Breast epithelium (tissue), 4 donors: ENCODE data around the gene CHRM1. TPM values are rescaled to one million over a fixed set of nuclear protein-coding genes. Genes with fewer than 3 reads are reported as not detected.

Experiments used
- DNase-seq, 2 donors: peaks; one replicate each; pipeline ENCODE4 v3.0.0-alpha.2; 2019; ENCODE audit warnings: low spot score in 2 of 2
- H3K27ac ChIP-seq, 2 donors: fragments of 200-600 bp; sonication (generic) in 1 of 2; one replicate each; pipeline ENCODE4 v1.5.1; 2016 to 2019; ENCODE audit warnings: mild to moderate bottlenecking in 1 of 2
- H3K27me3 ChIP-seq, 2 donors: fragments of 200-600 bp; sonication (generic) in 1 of 2; one replicate each; pipeline versions ENCODE4 v1.5.1 to v1.6.0; 2017 to 2019; ENCODE audit warnings: control low read depth in 1 of 2, mild to moderate bottlenecking in 1 of 2
- H3K36me3 ChIP-seq: fragments of 200-600 bp; one replicate; pipeline ENCODE4 v1.5.1; 2019
- H3K4me1 ChIP-seq, 2 donors: fragments of 200-600 bp; sonication (generic); one replicate each; pipeline ENCODE4 v1.5.1; 2016 to 2019; ENCODE audit warnings: control low read depth in 1 of 2
- H3K4me3 ChIP-seq, 3 donors: fragments of 200-600 bp; sonication (generic); 1 replicate in 2 of 3; 2 replicates in 1 of 3; pipeline ENCODE4 v1.5.1; 2016 to 2019; ENCODE audit warnings: mild to moderate bottlenecking in 3 of 3, moderate library complexity in 2 of 3
- H3K9me3 ChIP-seq, 2 donors: fragments of 200-600 bp; sonication (generic) in 1 of 2; one replicate each; pipeline ENCODE4 v1.5.1; 2016 to 2019; ENCODE audit warnings: control low read depth in 1 of 2
- CTCF ChIP-seq, 3 donors: fragments of 450-650 bp; IDR thresholded peaks; one replicate each; pipeline ENCODE4 v1.5.1; 2016 to 2017; ENCODE audit warnings: antibody characterized with exemption in 3 of 3, mild to moderate bottlenecking in 3 of 3, moderate library complexity in 3 of 3
- POLR2A ChIP-seq: fragments of 450-650 bp; IDR thresholded peaks from one replicate; pipeline ENCODE4 v1.6.1; 2016; ENCODE audit warnings: antibody characterized with exemption, mild to moderate bottlenecking, moderate library complexity
- POLR2AphosphoS5 ChIP-seq, 3 donors: sonication (generic); formaldehyde crosslinking; IDR thresholded peaks; one replicate each; pipeline ENCODE4 v1.6.1; 2017; ENCODE audit warnings: antibody characterized with exemption in 3 of 3
- intact Hi-C: fragments of 100-400 bp; cut with DNase I; formaldehyde crosslinking; loops from one replicate; pipeline ENCODE4 v1.15.1; 2023; ENCODE audit warnings: low total_unique reads
- total RNA-seq, 3 donors: library from RNA; depleted of rRNA; stranded (reverse); fragments of >200 nt; gene quantifications; one replicate each; pipeline ENCODE4 v1.1.0, GENCODE V29; 2016

CHRM1 gene
- total RNA-seq, 3 donors from 2014 or later, result 0.88 to 1.3 TPM; not detected in 1

- peaks cover 28% of the 10 kb centered on the region for H3K36me3 ChIP-seq
These were observed 31.4 kb downstream of the CHRM1 start for GRCh38 chr11:62889484-62890437.

DNA sequence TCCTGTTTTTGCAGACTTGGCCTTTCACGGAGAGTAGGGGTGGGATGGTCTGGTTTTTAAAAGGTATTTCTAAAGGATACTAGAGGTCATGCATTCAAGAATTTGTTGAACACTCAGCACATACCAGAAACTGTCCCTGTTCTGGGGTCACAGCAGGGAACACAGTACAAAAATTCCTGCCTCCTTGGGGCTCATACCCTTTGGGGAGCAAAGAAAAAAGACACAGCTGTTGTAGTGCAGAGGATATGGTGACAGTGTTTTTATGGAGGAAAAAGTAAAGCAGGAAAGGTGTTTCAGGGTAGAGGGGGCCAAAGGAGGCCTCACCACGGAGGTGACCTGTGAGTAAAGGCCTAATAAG, 32.1 kb downstream of the CHRM1 start:
- DNase-seq, result no peak
- no peaks in the 10 kb centered on the region for H3K27me3 ChIP-seq
- H3K27ac ChIP-seq, result peak overlapping the region in 1 of 2 donors; percentile 48
- H3K4me1 ChIP-seq, result peaks cover 3 to 14% of the 10 kb centered on the region in 2 donors
- intact Hi-C loops, result no loop called here
- peaks cover 28% of the 10 kb centered on the region for H3K36me3 ChIP-seq
- TF ChIP-seq POLR2AphosphoS5 (IDR thresholded peaks at IDR 0.05) (no peak), CTCF (IDR thresholded peaks at IDR 0.05) (no peak), POLR2A (no peak)
- H3K9me3 ChIP-seq, result no peaks in the 10 kb centered on the region
- H3K4me3 ChIP-seq, result no peak overlapping the region

More at GRCh38 chr11:62889484-62890437, 31.4 kb downstream of the CHRM1 start:
- Histone ChIP-seq H3K27me3 (no peaks in the 10 kb centered on the region), H3K27ac (peak overlapping the region in 1 of 2 donors; percentile 48), H3K9me3 (no peaks in the 10 kb centered on the region), H3K4me1 (peaks cover 3 to 10% of the 10 kb centered on the region in 2 donors), H3K4me3 (no peak overlapping the region)
- intact Hi-C loops, result no loop called here
- no peak for DNase-seq
- TF ChIP-seq POLR2A (no peak), POLR2AphosphoS5 (IDR thresholded peaks at IDR 0.05) (peak in 1 of 3 donors; percentile 19)

DNA sequence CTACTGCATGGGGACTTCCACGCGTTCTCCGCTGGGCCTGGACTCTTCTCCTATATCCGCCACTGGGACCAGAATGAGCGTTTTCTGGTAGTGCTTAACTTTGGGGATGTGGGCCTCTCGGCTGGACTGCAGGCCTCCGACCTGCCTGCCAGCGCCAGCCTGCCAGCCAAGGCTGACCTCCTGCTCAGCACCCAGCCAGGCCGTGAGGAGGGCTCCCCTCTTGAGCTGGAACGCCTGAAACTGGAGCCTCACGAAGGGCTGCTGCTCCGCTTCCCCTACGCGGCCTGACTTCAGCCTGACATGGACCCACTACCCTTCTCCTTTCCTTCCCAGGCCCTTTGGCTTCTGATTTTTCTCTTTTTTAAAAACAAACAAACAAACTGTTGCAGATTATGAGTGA, 32.8 kb downstream of the CHRM1 start:
- Histone ChIP-seq H3K36me3 (peaks cover 28% of the 10 kb centered on the region), H3K27me3 (no peaks in the 10 kb centered on the region), H3K27ac (peak overlapping the region in 1 of 2 donors; percentile 1), H3K4me3 (no peak overlapping the region), H3K9me3 (no peaks in the 10 kb centered on the region), H3K4me1 (peaks cover 3 to 15% of the 10 kb centered on the region in 2 donors)
- intact Hi-C loops, result no loop called here
- no peak for DNase-seq
- TF ChIP-seq CTCF (IDR thresholded peaks at IDR 0.05), result no peak
- TF ChIP-seq POLR2AphosphoS5 (IDR thresholded peaks at IDR 0.05), result no peak
- no peak for TF ChIP-seq POLR2A

DNA sequence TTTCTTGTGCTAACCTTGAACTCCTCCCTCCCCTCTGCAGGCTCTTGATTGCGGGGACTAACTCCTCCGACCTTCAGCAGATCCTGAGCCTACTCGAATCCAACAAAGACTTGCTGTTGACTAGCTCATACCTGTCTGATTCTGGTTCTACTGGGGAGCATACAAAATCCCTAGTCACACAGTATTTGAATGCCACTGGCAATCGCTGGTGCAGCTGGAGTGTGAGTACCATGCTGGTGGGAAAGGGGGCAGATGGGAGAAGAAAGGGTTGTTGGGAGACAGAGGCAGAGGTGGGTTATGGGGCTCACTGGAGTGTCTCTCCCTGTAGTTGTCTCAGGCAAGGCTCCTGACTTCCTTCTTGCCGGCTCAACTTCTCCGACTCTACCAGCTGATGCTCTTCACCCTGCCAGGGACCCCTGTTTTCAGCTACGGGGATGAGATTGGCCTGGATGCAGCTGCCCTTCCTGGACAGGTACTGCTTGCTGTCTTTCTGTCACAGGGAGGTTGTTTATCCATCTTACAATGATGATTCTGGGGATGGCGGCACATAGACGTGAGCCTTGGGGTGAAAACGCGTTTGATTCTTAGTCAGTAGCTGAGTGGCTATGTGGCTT, 35.9 kb downstream of the CHRM1 start:
- no peak for DNase-seq
- H3K27me3 ChIP-seq, result no peaks in the 10 kb centered on the region
- no peaks in the 10 kb centered on the region for H3K9me3 ChIP-seq
- peaks cover 3 to 15% of the 10 kb centered on the region in 2 donors for H3K4me1 ChIP-seq
- peaks cover 28% of the 10 kb centered on the region for H3K36me3 ChIP-seq
- H3K27ac ChIP-seq, result peak overlapping the region in 1 of 2 donors; percentile 9
- H3K4me3 ChIP-seq, result peak overlapping the region in 2 of 3 donors; percentile 3 to 34
- TF ChIP-seq CTCF (IDR thresholded peaks at IDR 0.05) (no peak), POLR2AphosphoS5 (IDR thresholded peaks at IDR 0.05) (no peak), POLR2A (no peak)
- intact Hi-C loops, result no loop called here

GRCh38 chr11:62883673-62884072, 37.5 kb downstream of the CHRM1 start:
- Histone ChIP-seq H3K4me1 (peaks cover 3 to 29% of the 10 kb centered on the region in 2 donors), H3K36me3 (peaks cover 24% of the 10 kb centered on the region), H3K4me3 (peak overlapping the region; percentile 68 to 99 (median 92)), H3K27ac (peak overlapping the region; percentile 97 to 100), H3K9me3 (no peaks in the 10 kb centered on the region), H3K27me3 (no peaks in the 10 kb centered on the region)
- DNase-seq, result no peak
- no peak for TF ChIP-seq POLR2A
- TF ChIP-seq CTCF (IDR thresholded peaks at IDR 0.05), result no peak
- no peak for TF ChIP-seq POLR2AphosphoS5 (IDR thresholded peaks at IDR 0.05)
- intact Hi-C loops, result no loop called here
